WTC11 (cell line): Measurements from ENCODE around the gene GSDME.

Source experiments
- ATF2 ChIP-seq: sonication (generic); formaldehyde crosslinking; IDR thresholded peaks from 2 replicates; pipeline ENCODE4 v1.8.1; 2022; ENCODE audit warnings: low read depth, missing genetic modification reagents, borderline replicate concordance
- CREM ChIP-seq: sonication (generic); formaldehyde crosslinking; IDR thresholded peaks from 2 replicates; pipeline ENCODE4 v1.8.1; 2022; ENCODE audit warnings: mild to moderate bottlenecking, missing genetic modification reagents, moderate library complexity
- CTCF ChIP-seq: fragments of 200-600 bp; IDR thresholded peaks from 2 replicates; pipeline ENCODE4 v1.8.0; 2022; ENCODE audit warnings: antibody characterized with exemption
- FOXK1 ChIP-seq: sonication (generic); formaldehyde crosslinking; IDR thresholded peaks from 2 replicates; pipeline ENCODE4 v1.8.0; 2022; ENCODE audit warnings: mild to moderate bottlenecking, moderate library complexity, missing genetic modification reagents
- FOXP4 ChIP-seq: sonication (generic); formaldehyde crosslinking; IDR thresholded peaks from 2 replicates; pipeline ENCODE4 v1.8.0; 2022; ENCODE audit warnings: mild to moderate bottlenecking, missing genetic modification reagents
- NFE2L1 ChIP-seq: sonication (generic); formaldehyde crosslinking; IDR thresholded peaks from 2 replicates; pipeline ENCODE4 v1.8.1; 2023; ENCODE audit warnings: missing genetic modification reagents
- NR2C2 ChIP-seq: sonication (generic); formaldehyde crosslinking; IDR thresholded peaks from 2 replicates; pipeline ENCODE4 v1.8.0; 2022; ENCODE audit warnings: mild to moderate bottlenecking, missing genetic modification reagents
- SMAD4 ChIP-seq: sonication (generic); formaldehyde crosslinking; IDR thresholded peaks from 2 replicates; pipeline ENCODE4 v1.8.0; 2022; ENCODE audit warnings: mild to moderate bottlenecking, missing genetic modification reagents
- TP53 ChIP-seq: sonication (generic); formaldehyde crosslinking; IDR thresholded peaks from 2 replicates; pipeline ENCODE4 v1.8.1; 2023; ENCODE audit warnings: mild to moderate bottlenecking, missing genetic modification reagents
- USF1 ChIP-seq: sonication (generic); formaldehyde crosslinking; IDR thresholded peaks from 2 replicates; pipeline ENCODE4 v1.8.0; 2022; ENCODE audit warnings: mild to moderate bottlenecking, missing genetic modification reagents
- USF2 ChIP-seq: sonication (generic); formaldehyde crosslinking; IDR thresholded peaks from 2 replicates; pipeline ENCODE4 v1.8.1; 2023; ENCODE audit warnings: mild to moderate bottlenecking, missing genetic modification reagents, moderate library complexity

GRCh38 chr7:24751484-24751883 is 5.8 kb downstream of the GSDME start:
- TF ChIP-seq SMAD4 (CRISPR knock-in tag) (no peak), CTCF (no peak), FOXP4 (CRISPR knock-in tag) (no peak), ATF2 (CRISPR knock-in tag) (no peak), USF1 (CRISPR knock-in tag) (no peak), FOXK1 (CRISPR knock-in tag) (no peak), TP53 (CRISPR knock-in tag) (no peak), USF2 (CRISPR knock-in tag) (no peak), NFE2L1 (CRISPR knock-in tag) (no peak), NR2C2 (CRISPR knock-in tag) (no peak), CREM (no peak)
